Naive thymus-derived CD8-positive, alpha-beta T cell (primary cell): Measurements from ENCODE around the gene BCO1. TPM values are rescaled to one million over a fixed set of nuclear protein-coding genes. Genes with fewer than 3 reads are reported as not detected.

Experiments used
- ATAC-seq, 2 donors: fragments of 150-1000 bp; cut with Tn5 transposase in 1 of 2; sonication (Bioruptor Pico), chemical (Tn5 transposase) in 1 of 2; 1 replicate in 1 of 2; 2 replicates in 1 of 2; pipeline ENCODE4 v1.10.0; 2021; ENCODE audit warnings: mild to moderate bottlenecking in 2 of 2, moderate library complexity in 2 of 2
- POLR2A ChIA-PET: fragments of 350-600 bp; sonication (Branson Sonifier 250); formaldehyde crosslinking; loops from one replicate; lab custom pipeline; 2021; ENCODE audit warnings: antibody characterized with exemption; lab: Charles Lee
- DNase-seq, 10 donors: peaks; one replicate each; pipeline versions ENCODE4 v3.0.0 to v3.0.0-alpha.2; 2020 to 2022
- H3K27ac Mint-ChIP-seq, 10 donors: one replicate each; pipeline ENCODE4 v1.8.0; 2020 to 2022; ENCODE audit warnings: mild to moderate bottlenecking in 10 of 10, mixed read lengths in 10 of 10, moderate library complexity in 4 of 10, inconsistent platforms in 1 of 10
- H3K27me3 Mint-ChIP-seq, 5 donors: one replicate each; pipeline ENCODE4 v1.8.0; 2021 to 2022; ENCODE audit warnings: mixed read lengths in 5 of 5
- H3K36me3 Mint-ChIP-seq, 3 donors: one replicate each; pipeline ENCODE4 v1.8.0; 2020 to 2022; ENCODE audit warnings: mixed read lengths in 3 of 3, mild to moderate bottlenecking in 2 of 3, inconsistent platforms in 1 of 3
- H3K4me1 Mint-ChIP-seq, 4 donors: one replicate each; pipeline ENCODE4 v1.8.0; 2021 to 2022; ENCODE audit warnings: mixed read lengths in 4 of 4
- H3K4me3 Mint-ChIP-seq, 10 donors: one replicate each; pipeline ENCODE4 v1.8.0; 2020 to 2022; ENCODE audit warnings: mild to moderate bottlenecking in 10 of 10, mixed read lengths in 10 of 10, moderate library complexity in 6 of 10, inconsistent platforms in 1 of 10
- H3K9me3 Mint-ChIP-seq, 9 donors: one replicate each; pipeline ENCODE4 v1.8.0; 2020 to 2022; ENCODE audit warnings: mixed read lengths in 9 of 9, mild to moderate bottlenecking in 3 of 9, inconsistent platforms in 1 of 9, moderate library complexity in 1 of 9
- polyA plus RNA-seq, 3 donors: library from polyadenylated mRNA; unstranded; fragments of 300-500 nt; fragmentation: Illumina TruSeq; gene quantifications; one replicate each; pipeline ENCODE4 v1.2.3, GENCODE V29; 2021
- total RNA-seq, 8 experiments: library from RNA in 2 of 8; stranded (reverse) in 2 of 8; gene quantifications; one replicate each; pipeline ENCODE4 v1.2.3 and lab custom pipeline; 2021 to 2026

BCO1 gene
- total and polyA plus RNA-seq, 5 experiments from 2014 or later, result not detected

- H3K27me3 Mint-ChIP-seq, result peaks cover 0 to 11% (median 7%) of the 10 kb centered on the region in 5 donors
- no peak overlapping the region for H3K4me3 Mint-ChIP-seq
- peaks cover 0 to 2% (median 0%) of the 10 kb centered on the region in 4 donors for H3K4me1 Mint-ChIP-seq
- DNase-seq, result no peak
- H3K9me3 Mint-ChIP-seq, result peaks cover 0 to 11% (median 0%) of the 10 kb centered on the region in 9 donors
- POLR2A ChIA-PET, result no interaction called here
- no peak overlapping the region for H3K27ac Mint-ChIP-seq
- no peak for ATAC-seq
- H3K36me3 Mint-ChIP-seq, result no peaks in the 10 kb centered on the region
These were observed 27.4 kb downstream of the BCO1 start for GRCh38 chr16:81265658-81266451.

GRCh38 chr16:81266680-81267095 is 28.2 kb downstream of the BCO1 start:
- Mint-ChIP-seq H3K4me3 (no peak overlapping the region), H3K4me1 (peaks cover 0 to 2% (median 0%) of the 10 kb centered on the region in 4 donors), H3K27me3 (peaks cover 2 to 15% (median 7%) of the 10 kb centered on the region in 5 donors), H3K36me3 (no peaks in the 10 kb centered on the region), H3K27ac (no peak overlapping the region), H3K9me3 (peaks cover 0 to 11% (median 0%) of the 10 kb centered on the region in 9 donors)
- ATAC-seq (no peak), DNase-seq (no peak)
- POLR2A ChIA-PET, result no interaction called here

GRCh38 chr16:81268509-81268908 is 30.0 kb downstream of the BCO1 start:
- no peaks in the 10 kb centered on the region for H3K36me3 Mint-ChIP-seq
- POLR2A ChIA-PET, result no interaction called here
- no peak for ATAC-seq
- H3K27me3 Mint-ChIP-seq, result peaks cover 3 to 15% (median 10%) of the 10 kb centered on the region in 5 donors
- peaks cover 0 to 2% (median 0%) of the 10 kb centered on the region in 4 donors for H3K4me1 Mint-ChIP-seq
- DNase-seq, result no peak
- H3K4me3 Mint-ChIP-seq, result no peak overlapping the region
- no peak overlapping the region for H3K27ac Mint-ChIP-seq
- H3K9me3 Mint-ChIP-seq, result peaks cover 0 to 11% (median 0%) of the 10 kb centered on the region in 9 donors

GRCh38 chr16:81273223-81273950 is 34.9 kb downstream of the BCO1 start:
- H3K4me3 Mint-ChIP-seq, result peak overlapping the region in 1 of 10 donors; percentile 33
- no peaks in the 10 kb centered on the region for H3K36me3 Mint-ChIP-seq
- H3K4me1 Mint-ChIP-seq, result no peaks in the 10 kb centered on the region
- no peak overlapping the region for H3K27ac Mint-ChIP-seq
- POLR2A ChIA-PET, result no interaction called here
- H3K9me3 Mint-ChIP-seq, result no peaks in the 10 kb centered on the region
- H3K27me3 Mint-ChIP-seq, result peaks cover 0 to 10% (median 4%) of the 10 kb centered on the region in 5 donors
- DNase-seq (no peak), ATAC-seq (no peak)

GRCh38 chr16:81275064-81275532 is 36.6 kb downstream of the BCO1 start:
- Mint-ChIP-seq H3K36me3 (no peaks in the 10 kb centered on the region), H3K27me3 (peaks cover 0 to 8% (median 4%) of the 10 kb centered on the region in 5 donors), H3K9me3 (no peaks in the 10 kb centered on the region), H3K27ac (peak overlapping the region in 2 of 10 donors; percentile 29 to 62), H3K4me3 (no peak overlapping the region), H3K4me1 (no peaks in the 10 kb centered on the region)
- ATAC-seq, result no peak
- POLR2A ChIA-PET, result no interaction called here
- DNase-seq, result no peak

GRCh38 chr16:81275795-81276194 is 37.3 kb downstream of the BCO1 start:
- Mint-ChIP-seq H3K36me3 (no peaks in the 10 kb centered on the region), H3K9me3 (no peaks in the 10 kb centered on the region), H3K4me3 (no peak overlapping the region), H3K27me3 (peaks cover 0 to 8% (median 4%) of the 10 kb centered on the region in 5 donors), H3K4me1 (no peaks in the 10 kb centered on the region), H3K27ac (no peak overlapping the region)
- ATAC-seq (no peak), DNase-seq (no peak)
- POLR2A ChIA-PET, result interaction anchor here (0.6 kb wide), 1 partner anchor 158 kb away, joined by 3 read pairs; no protein-coding TSS in a partner anchor

GRCh38 chr16:81276323-81276722 is 37.8 kb downstream of the BCO1 start:
- Mint-ChIP-seq H3K9me3 (no peaks in the 10 kb centered on the region), H3K27me3 (peaks cover 0 to 8% (median 4%) of the 10 kb centered on the region in 5 donors), H3K4me1 (no peaks in the 10 kb centered on the region), H3K27ac (no peak overlapping the region), H3K36me3 (no peaks in the 10 kb centered on the region), H3K4me3 (no peak overlapping the region)
- DNase-seq, result no peak
- ATAC-seq, result no peak
- POLR2A ChIA-PET, result interaction anchor here (0.6 to 0.8 kb wide), 2 partner anchors 134 to 157 kb away, joined by 3 read pairs; no protein-coding TSS in a partner anchor

- Mint-ChIP-seq H3K4me1 (no peaks in the 10 kb centered on the region), H3K27ac (peak overlapping the region in 1 of 10 donors; percentile 15), H3K9me3 (no peaks in the 10 kb centered on the region), H3K36me3 (no peaks in the 10 kb centered on the region), H3K27me3 (peaks cover 0 to 5% (median 1%) of the 10 kb centered on the region in 5 donors), H3K4me3 (no peak overlapping the region)
- no peak for DNase-seq
- ATAC-seq, result no peak
- POLR2A ChIA-PET, result no interaction called here
These were observed 39.1 kb downstream of the BCO1 start for GRCh38 chr16:81277541-81278080.

GRCh38 chr16:81278526-81278925 is 40.0 kb downstream of the BCO1 start:
- DNase-seq (no peak), ATAC-seq (no peak)
- no peaks in the 10 kb centered on the region for H3K4me1 Mint-ChIP-seq
- POLR2A ChIA-PET, result no interaction called here
- peaks cover 0 to 5% (median under 1%) of the 10 kb centered on the region in 5 donors for H3K27me3 Mint-ChIP-seq
- no peak overlapping the region for H3K27ac Mint-ChIP-seq
- no peaks in the 10 kb centered on the region for H3K9me3 Mint-ChIP-seq
- H3K4me3 Mint-ChIP-seq, result no peak overlapping the region
- no peaks in the 10 kb centered on the region for H3K36me3 Mint-ChIP-seq

- Mint-ChIP-seq H3K36me3 (no peaks in the 10 kb centered on the region), H3K27ac (no peak overlapping the region), H3K4me3 (no peak overlapping the region), H3K9me3 (no peaks in the 10 kb centered on the region), H3K4me1 (no peaks in the 10 kb centered on the region), H3K27me3 (peaks cover 0 to 1% (median 0%) of the 10 kb centered on the region in 5 donors)
- ATAC-seq (no peak), DNase-seq (no peak)
- POLR2A ChIA-PET, result no interaction called here
These were observed 40.9 kb downstream of the BCO1 start for GRCh38 chr16:81279392-81279791.

GRCh38 chr16:81280393-81280792 is 41.9 kb downstream of the BCO1 start:
- no peaks in the 10 kb centered on the region for H3K4me1 Mint-ChIP-seq
- H3K9me3 Mint-ChIP-seq, result no peaks in the 10 kb centered on the region
- POLR2A ChIA-PET, result no interaction called here
- peaks cover 0 to 1% (median 0%) of the 10 kb centered on the region in 5 donors for H3K27me3 Mint-ChIP-seq
- no peak for DNase-seq
- no peak overlapping the region for H3K4me3 Mint-ChIP-seq
- ATAC-seq, result no peak
- H3K27ac Mint-ChIP-seq, result no peak overlapping the region
- no peaks in the 10 kb centered on the region for H3K36me3 Mint-ChIP-seq

GRCh38 chr16:81283044-81283443 is 44.6 kb downstream of the BCO1 start:
- Mint-ChIP-seq H3K4me1 (no peaks in the 10 kb centered on the region), H3K9me3 (no peaks in the 10 kb centered on the region), H3K27ac (no peak overlapping the region), H3K36me3 (no peaks in the 10 kb centered on the region), H3K27me3 (peaks cover 0 to 3% (median 0%) of the 10 kb centered on the region in 5 donors), H3K4me3 (no peak overlapping the region)
- POLR2A ChIA-PET, result no interaction called here
- DNase-seq (no peak), ATAC-seq (no peak)
